ENCODE data around the gene SELENOW. TPM values are rescaled to one million over a fixed set of nuclear protein-coding genes. Genes with fewer than 3 reads are reported as not detected.

Gene SELENOW
- total and polyA plus RNA-seq, 2 donors from 2014 or later = 254 to 530 TPM

- no peaks in the 10 kb centered on the region for H3K9me3 ChIP-seq (ENCODE audit: control insufficient read depth in 2 of 3, insufficient read depth in 1 of 3, low read length in 3 of 3)
- intact Hi-C loops (cut with DNase I) = no loop called here
- no peak overlapping the region for H3K4me3 ChIP-seq (ENCODE audit: low read length in 3 of 3)
- no peak for FAIRE-seq
- no peak overlapping the region for H3K27ac ChIP-seq (ENCODE audit: low read depth in 2 of 2, low read length in 2 of 2)
- H3K27me3 ChIP-seq (ENCODE audit: control insufficient read depth, insufficient read depth, low read length) = no peaks in the 10 kb centered on the region
- H3K9ac ChIP-seq (ENCODE audit: low read length in 3 of 3) = no peak overlapping the region
- peaks cover 0 to 3% (median 0%) of the 10 kb centered on the region in 3 donors for H3K4me1 ChIP-seq (ENCODE audit: control insufficient read depth in 2 of 3, insufficient read depth in 2 of 3, low read depth in 1 of 3, low read length in 3 of 3)
- peaks cover 3 to 55% (median 37%) of the 10 kb centered on the region in 3 donors for H3K36me3 ChIP-seq (ENCODE audit: control insufficient read depth in 2 of 3, insufficient read depth in 3 of 3, low read length in 3 of 3)
- no peak for DNase-seq
- TF ChIP-seq CTCF (IDR thresholded peaks at IDR 0.05; ENCODE audit: borderline replicate concordance, extremely low read depth, insufficient read depth) = no peak
Observed at GRCh38 chr19:47750752-47751151, 27.8 kb upstream of the SELENOW start.

DNA sequence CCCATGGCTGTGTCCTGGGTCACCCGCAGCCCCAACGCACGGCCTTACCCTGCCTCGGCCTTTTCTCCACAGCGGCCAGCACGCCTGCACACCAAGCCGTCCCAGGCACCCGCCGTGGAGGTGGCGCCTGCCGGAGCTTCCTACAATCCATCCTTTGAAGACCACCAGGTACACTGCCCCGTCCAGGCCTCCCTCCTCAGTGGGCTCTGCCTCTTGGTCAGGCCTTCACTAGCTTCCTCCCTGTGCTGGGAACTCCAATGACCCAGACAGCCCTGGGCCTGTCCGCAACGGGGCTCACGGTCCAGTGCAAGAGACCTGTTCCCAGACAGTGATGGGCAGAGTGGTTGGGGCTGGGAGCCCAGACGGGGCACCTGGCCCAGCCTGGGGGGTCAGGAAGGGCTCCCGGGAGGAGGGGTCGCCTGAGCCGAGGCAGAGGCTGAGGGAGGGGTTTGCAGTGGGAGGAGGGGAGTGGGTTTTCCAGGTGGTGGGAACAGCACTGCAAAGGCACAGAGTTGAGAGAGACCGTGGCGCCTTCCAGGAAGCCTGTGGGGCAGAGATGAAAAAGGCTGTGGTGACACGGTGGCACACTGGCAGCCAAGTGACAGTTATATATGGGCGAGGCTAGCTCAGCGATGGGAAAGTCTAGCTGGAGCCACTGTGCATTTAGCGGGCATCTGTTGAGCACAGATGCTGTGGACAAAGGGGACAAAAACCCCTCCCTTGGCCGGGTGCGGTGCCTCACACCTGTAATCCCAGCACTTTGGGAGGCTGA, 25.9 kb upstream of the SELENOW start:
- Histone ChIP-seq H3K4me1 (ENCODE audit: control insufficient read depth in 2 of 3, insufficient read depth in 2 of 3, low read depth in 1 of 3, low read length in 3 of 3) (no peaks in the 10 kb centered on the region), H3K27me3 (ENCODE audit: control insufficient read depth, insufficient read depth, low read length) (no peaks in the 10 kb centered on the region), H3K27ac (ENCODE audit: low read depth in 2 of 2, low read length in 2 of 2) (no peak overlapping the region), H3K9ac (ENCODE audit: low read length in 3 of 3) (no peak overlapping the region), H3K9me3 (ENCODE audit: control insufficient read depth in 2 of 3, insufficient read depth in 1 of 3, low read length in 3 of 3) (no peaks in the 10 kb centered on the region), H3K4me3 (ENCODE audit: low read length in 3 of 3) (no peak overlapping the region), H3K36me3 (ENCODE audit: control insufficient read depth in 2 of 3, insufficient read depth in 3 of 3, low read length in 3 of 3) (peaks cover 0 to 56% (median 40%) of the 10 kb centered on the region in 3 donors)
- no peak for FAIRE-seq
- TF ChIP-seq CTCF (IDR thresholded peaks at IDR 0.05; ENCODE audit: borderline replicate concordance, extremely low read depth, insufficient read depth) = no peak
- no peak for DNase-seq
- intact Hi-C loops (cut with DNase I) = no loop called here

GRCh38 chr19:47754206-47755064, 24.1 kb upstream of the SELENOW start:
- H3K27ac ChIP-seq (ENCODE audit: low read depth in 2 of 2, low read length in 2 of 2) = no peak overlapping the region
- no peak for TF ChIP-seq CTCF (IDR thresholded peaks at IDR 0.05; ENCODE audit: borderline replicate concordance, extremely low read depth, insufficient read depth)
- H3K9me3 ChIP-seq (ENCODE audit: control insufficient read depth in 2 of 3, insufficient read depth in 1 of 3, low read length in 3 of 3) = no peaks in the 10 kb centered on the region
- no peak for FAIRE-seq
- intact Hi-C loops (cut with DNase I) = no loop called here
- no peak overlapping the region for H3K9ac ChIP-seq (ENCODE audit: low read length in 3 of 3)
- H3K4me3 ChIP-seq (ENCODE audit: low read length in 3 of 3) = no peak overlapping the region
- peak in 1 of 5 donors; percentile 70 for DNase-seq
- H3K27me3 ChIP-seq (ENCODE audit: control insufficient read depth, insufficient read depth, low read length) = no peaks in the 10 kb centered on the region
- no peaks in the 10 kb centered on the region for H3K4me1 ChIP-seq (ENCODE audit: control insufficient read depth in 2 of 3, insufficient read depth in 2 of 3, low read depth in 1 of 3, low read length in 3 of 3)
- peaks cover 2 to 49% (median 34%) of the 10 kb centered on the region in 3 donors for H3K36me3 ChIP-seq (ENCODE audit: control insufficient read depth in 2 of 3, insufficient read depth in 3 of 3, low read length in 3 of 3)

Measured in kidney (tissue), 14 donors.